Glutamatergic neuron (in vitro differentiated cells): ENCODE data around the gene CRHR2. TPM values are rescaled to one million over a fixed set of nuclear protein-coding genes. Genes with fewer than 3 reads are reported as not detected.

Experiments used
- DNase-seq: peaks from one replicate; pipeline ENCODE4 v3.0.0; 2022
- H3K27ac Mint-ChIP-seq: one replicate; pipeline ENCODE4 v1.8.0; 2020; ENCODE audit warnings: mild to moderate bottlenecking, mixed read lengths, inconsistent platforms; ENCODE audit not compliant: unreplicated experiment
- H3K27me3 Mint-ChIP-seq: one replicate; pipeline ENCODE4 v1.8.0; 2020; ENCODE audit warnings: mild to moderate bottlenecking, moderate library complexity, mixed read lengths, inconsistent platforms; ENCODE audit not compliant: unreplicated experiment
- H3K36me3 Mint-ChIP-seq: one replicate; pipeline ENCODE4 v1.8.0; 2020; ENCODE audit warnings: mild to moderate bottlenecking, mixed read lengths, inconsistent platforms; ENCODE audit not compliant: unreplicated experiment
- H3K4me1 Mint-ChIP-seq: one replicate; pipeline ENCODE4 v1.8.0; 2020; ENCODE audit warnings: mild to moderate bottlenecking, low read depth, mixed read lengths, inconsistent platforms; ENCODE audit not compliant: unreplicated experiment
- H3K4me3 Mint-ChIP-seq: one replicate; pipeline ENCODE4 v1.8.0; 2020; ENCODE audit warnings: mild to moderate bottlenecking, mixed read lengths, inconsistent platforms; ENCODE audit not compliant: unreplicated experiment
- H3K9me3 Mint-ChIP-seq: one replicate; pipeline ENCODE4 v1.8.0; 2020; ENCODE audit warnings: mild to moderate bottlenecking, moderate library complexity, mixed read lengths, inconsistent platforms; ENCODE audit not compliant: unreplicated experiment
- total RNA-seq: library from RNA; stranded (reverse); fragmentation: NEBNext Ultra II Directional; extraction: Animal tissue kit (Norgen Biotek cat#: 25700); gene quantifications from one replicate; pipeline ENCODE4 v1.2.1, GENCODE V29; 2021; ENCODE audit not compliant: unreplicated experiment
- TF ChIP-seq, protein P1 (sequence below): fragments of 200-600 bp; sonication (generic); IDR thresholded peaks from one replicate; pipeline ENCODE4 v1.5.0; 2021; ENCODE audit not compliant: partially characterized antibody, unreplicated experiment

Gene CRHR2
- total RNA-seq, 1 donor from 2014 or later: 2.4 TPM

DNA sequence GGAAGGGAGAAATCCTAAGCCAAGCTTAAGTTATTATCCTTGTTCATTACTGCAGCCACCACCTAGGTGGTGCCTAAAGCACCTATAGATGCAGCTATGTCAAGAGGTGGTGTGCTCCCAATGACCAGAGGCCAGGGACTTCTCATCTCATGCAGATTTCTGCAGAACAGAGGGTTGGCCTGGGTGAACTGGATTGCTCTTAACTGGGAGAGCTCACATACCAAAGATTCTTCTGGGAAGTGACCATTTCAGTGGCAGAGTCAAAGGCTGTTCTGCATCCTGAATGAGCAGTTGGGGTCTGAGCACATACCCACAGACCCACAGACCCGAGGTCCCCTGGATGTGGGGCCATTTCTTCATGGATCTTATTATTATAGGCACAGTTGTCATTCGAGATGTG, 2.1 kb upstream of the CRHR2 start:
- Mint-ChIP-seq H3K4me3 (no peak overlapping the region), H3K27ac (no peak overlapping the region), H3K9me3 (peaks cover 6% of the 10 kb centered on the region), H3K4me1 (peaks cover 8% of the 10 kb centered on the region), H3K27me3 (peaks cover 21% of the 10 kb centered on the region), H3K36me3 (no peaks in the 10 kb centered on the region)
- DNase-seq: no peak
- TF ChIP-seq, protein P1, sequence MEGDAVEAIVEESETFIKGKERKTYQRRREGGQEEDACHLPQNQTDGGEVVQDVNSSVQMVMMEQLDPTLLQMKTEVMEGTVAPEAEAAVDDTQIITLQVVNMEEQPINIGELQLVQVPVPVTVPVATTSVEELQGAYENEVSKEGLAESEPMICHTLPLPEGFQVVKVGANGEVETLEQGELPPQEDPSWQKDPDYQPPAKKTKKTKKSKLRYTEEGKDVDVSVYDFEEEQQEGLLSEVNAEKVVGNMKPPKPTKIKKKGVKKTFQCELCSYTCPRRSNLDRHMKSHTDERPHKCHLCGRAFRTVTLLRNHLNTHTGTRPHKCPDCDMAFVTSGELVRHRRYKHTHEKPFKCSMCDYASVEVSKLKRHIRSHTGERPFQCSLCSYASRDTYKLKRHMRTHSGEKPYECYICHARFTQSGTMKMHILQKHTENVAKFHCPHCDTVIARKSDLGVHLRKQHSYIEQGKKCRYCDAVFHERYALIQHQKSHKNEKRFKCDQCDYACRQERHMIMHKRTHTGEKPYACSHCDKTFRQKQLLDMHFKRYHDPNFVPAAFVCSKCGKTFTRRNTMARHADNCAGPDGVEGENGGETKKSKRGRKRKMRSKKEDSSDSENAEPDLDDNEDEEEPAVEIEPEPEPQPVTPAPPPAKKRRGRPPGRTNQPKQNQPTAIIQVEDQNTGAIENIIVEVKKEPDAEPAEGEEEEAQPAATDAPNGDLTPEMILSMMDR: no peak

DNA sequence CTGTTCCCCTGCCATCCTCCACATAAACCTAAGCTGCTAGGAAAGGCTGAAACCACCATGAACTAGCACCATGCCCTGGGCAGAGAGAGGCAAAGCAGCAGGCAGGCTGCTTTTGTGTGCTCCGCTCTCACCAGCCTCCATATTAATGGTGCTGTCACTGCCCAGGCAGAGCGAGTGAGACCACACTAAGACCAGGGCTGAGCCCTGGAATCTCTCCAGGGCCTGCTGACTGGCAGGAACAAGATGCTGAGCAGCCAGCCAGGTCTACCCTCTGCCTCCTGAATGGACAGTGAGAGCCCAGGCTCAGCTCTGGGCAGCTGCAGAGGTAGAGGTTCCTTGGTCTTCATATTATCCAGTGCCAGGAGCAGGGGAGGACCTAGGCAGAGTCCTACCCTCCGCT, 1.6 kb upstream of the CRHR2 start:
- no peak overlapping the region for H3K4me3 Mint-ChIP-seq
- TF ChIP-seq, protein P1: no peak
- peaks cover 10% of the 10 kb centered on the region for H3K4me1 Mint-ChIP-seq
- DNase-seq: no peak
- H3K36me3 Mint-ChIP-seq: no peaks in the 10 kb centered on the region
- H3K27ac Mint-ChIP-seq: no peak overlapping the region
- peaks cover 21% of the 10 kb centered on the region for H3K27me3 Mint-ChIP-seq
- peaks cover 6% of the 10 kb centered on the region for H3K9me3 Mint-ChIP-seq

DNA sequence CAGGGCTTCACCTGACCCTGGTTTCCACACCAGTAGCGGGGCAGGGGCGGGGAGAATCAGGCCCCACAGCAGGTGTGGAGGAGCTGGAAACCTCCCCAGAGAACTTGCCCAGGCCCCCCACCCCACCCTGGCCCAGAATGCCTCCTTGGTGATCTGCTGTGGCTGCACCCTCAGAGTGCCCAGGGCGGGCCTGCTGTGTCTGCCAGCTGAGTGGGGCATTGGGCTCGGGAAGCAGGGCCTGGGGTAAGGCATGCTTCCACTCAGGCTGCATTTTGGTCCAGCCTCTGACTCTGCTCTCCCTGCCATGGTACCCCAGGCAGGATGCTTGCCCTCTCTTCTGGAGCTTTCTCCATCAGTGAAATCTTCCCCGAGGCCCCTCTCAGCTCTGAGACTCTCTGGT, 1.1 kb upstream of the CRHR2 start:
- TF ChIP-seq, protein P1: no peak

DNA sequence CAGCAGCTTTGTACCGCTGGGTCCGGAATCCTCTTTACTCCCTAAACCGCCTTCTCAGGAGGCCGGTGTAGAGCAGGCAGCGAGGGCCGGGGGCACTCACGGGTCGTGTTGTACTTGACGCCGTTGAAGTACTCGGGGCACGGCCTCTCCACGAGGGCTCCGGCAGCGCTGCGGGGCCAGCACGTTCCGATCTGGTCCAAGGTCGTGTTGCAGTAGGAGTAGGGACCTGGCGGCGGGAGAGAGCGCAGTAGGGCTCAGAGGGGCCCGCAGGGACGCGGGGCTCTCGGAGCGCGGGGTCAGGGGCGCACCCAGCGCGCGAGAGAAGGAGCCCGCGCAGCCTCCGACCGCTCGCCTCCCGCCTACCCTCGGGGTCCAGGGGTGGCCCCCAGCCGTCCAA, 443 bp downstream of the CRHR2 start:
- TF ChIP-seq, protein P1: no peak
- Mint-ChIP-seq H3K27ac (no peak overlapping the region), H3K27me3 (peaks cover 20% of the 10 kb centered on the region), H3K36me3 (no peaks in the 10 kb centered on the region), H3K9me3 (peaks cover 9% of the 10 kb centered on the region), H3K4me1 (peaks cover 10% of the 10 kb centered on the region), H3K4me3 (peak overlapping the region; percentile 89)
- DNase-seq: peak; percentile 49

More for the DNA sequence above, 1.1 kb upstream of the CRHR2 start:
- Mint-ChIP-seq H3K27ac (no peak overlapping the region), H3K9me3 (peaks cover 8% of the 10 kb centered on the region), H3K4me3 (no peak overlapping the region), H3K4me1 (peaks cover 10% of the 10 kb centered on the region), H3K27me3 (peaks cover 21% of the 10 kb centered on the region), H3K36me3 (no peaks in the 10 kb centered on the region)
- DNase-seq: no peak

DNA sequence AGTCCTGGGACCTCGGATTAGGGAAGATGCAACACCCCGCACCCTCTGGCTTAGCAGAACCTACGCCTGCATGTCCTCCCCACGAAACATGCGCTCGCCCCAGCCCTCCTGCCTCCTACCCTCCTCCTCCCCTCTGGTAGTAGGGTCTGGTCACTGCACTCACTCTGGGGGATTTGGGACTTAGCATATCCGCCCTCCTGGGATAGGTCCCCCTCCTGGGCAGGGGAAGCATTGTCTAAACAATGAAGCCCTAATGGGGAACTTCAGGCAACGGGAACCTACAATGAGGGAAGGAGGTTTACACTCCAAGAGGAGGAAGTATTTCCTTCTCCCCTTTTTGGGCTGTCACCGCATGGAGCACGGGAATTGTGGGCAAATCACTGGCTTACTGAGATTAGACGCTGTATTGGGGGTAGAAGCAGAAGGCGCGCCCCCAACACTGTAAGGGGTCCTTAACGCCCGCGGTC, 892 bp downstream of the CRHR2 start:
- Mint-ChIP-seq H3K9me3 (peaks cover 9% of the 10 kb centered on the region), H3K27me3 (peaks cover 20% of the 10 kb centered on the region), H3K27ac (peak overlapping the region; percentile 70), H3K4me1 (peaks cover 10% of the 10 kb centered on the region), H3K4me3 (peak overlapping the region; percentile 89), H3K36me3 (no peaks in the 10 kb centered on the region)
- TF ChIP-seq, protein P1: no peak
- no peak for DNase-seq
